SK-N-SH treated with all-trans-retinoic acid at 6 μM for 48 hours (cell line): Measurements from ENCODE around the gene ROBO3.

Experiments used
- ATAC-seq: fragments of 200-7000 bp; cut with Tn5 transposase; 3 replicates; pipeline ENCODE4 v1.9.1; 2020; ENCODE audit warnings: mild to moderate bottlenecking, moderate library complexity
- ARNTL ChIP-seq: fragments of 450-650 bp; formaldehyde crosslinking; IDR thresholded peaks from 2 replicates; pipeline ENCODE4 v1.5.0; 2020; ENCODE audit warnings: low read depth, mild to moderate bottlenecking, moderate library complexity, borderline replicate concordance
- BACH2 ChIP-seq: fragments of 250-450 bp; sonication (Bioruptor Pico); IDR thresholded peaks from 2 replicates; pipeline ENCODE4 v1.9.0; 2021; ENCODE audit warnings: mild to moderate bottlenecking, borderline replicate concordance
- CREB5 ChIP-seq: fragments of 250-450 bp; sonication (Bioruptor Pico); IDR thresholded peaks from 2 replicates; pipeline ENCODE4 v1.5.1; 2020; ENCODE audit warnings: low read depth, mild to moderate bottlenecking, moderate library complexity
- CSDC2 ChIP-seq: fragments of 250-450 bp; sonication (Bioruptor Pico); IDR thresholded peaks from 2 replicates; pipeline ENCODE4 v1.5.0; 2020; ENCODE audit warnings: mild to moderate bottlenecking, moderate library complexity
- CSRNP3 ChIP-seq: fragments of 250-450 bp; sonication (Bioruptor Pico); IDR thresholded peaks from 2 replicates; pipeline ENCODE4 v1.5.1; 2021; ENCODE audit warnings: mild to moderate bottlenecking, moderate library complexity
- ESRRG ChIP-seq: fragments of 250-450 bp; sonication (Bioruptor Pico); IDR thresholded peaks from 2 replicates; pipeline ENCODE4 v1.6.1; 2021; ENCODE audit warnings: mild to moderate bottlenecking
- GLIS3 ChIP-seq: fragments of 250-450 bp; sonication (Bioruptor Pico); IDR thresholded peaks from 2 replicates; pipeline ENCODE4 v1.5.0; 2020; ENCODE audit warnings: mild to moderate bottlenecking, moderate library complexity
- ISL1 ChIP-seq: fragments of 250-450 bp; sonication (Bioruptor Pico); IDR thresholded peaks from 2 replicates; pipeline ENCODE4 v2.1.2; 2022; ENCODE audit warnings: mild to moderate bottlenecking, moderate library complexity
- OSR1 ChIP-seq: fragments of 250-450 bp; sonication (Bioruptor Pico); IDR thresholded peaks from 2 replicates; pipeline ENCODE4 v1.8.0; 2022; ENCODE audit warnings: moderate library complexity, mild to moderate bottlenecking, inconsistent platforms
- PPARA ChIP-seq: fragments of 250-450 bp; sonication (Bioruptor Pico); IDR thresholded peaks from 2 replicates; pipeline ENCODE4 v1.5.0; 2020; ENCODE audit warnings: mild to moderate bottlenecking, borderline replicate concordance
- RARB ChIP-seq: fragments of 250-450 bp; sonication (Bioruptor Pico); IDR thresholded peaks from 2 replicates; pipeline ENCODE4 v1.8.0; 2021; ENCODE audit warnings: mild to moderate bottlenecking, moderate library complexity
- SNAI2 ChIP-seq: fragments of 250-450 bp; sonication (Bioruptor Pico); IDR thresholded peaks from 2 replicates; pipeline ENCODE4 v1.5.0; 2020; ENCODE audit warnings: mild to moderate bottlenecking, moderate library complexity
- TCF4 ChIP-seq: fragments of 250-450 bp; sonication (Bioruptor Pico); IDR thresholded peaks from 2 replicates; pipeline ENCODE4 v1.8.0; 2021; ENCODE audit warnings: mild to moderate bottlenecking, moderate library complexity, borderline replicate concordance
- TOX ChIP-seq: fragments of 250-450 bp; sonication (Bioruptor Pico); IDR thresholded peaks from 2 replicates; pipeline ENCODE4 v1.8.0; 2021; ENCODE audit warnings: mild to moderate bottlenecking, moderate library complexity, borderline replicate concordance
- ZFP3 ChIP-seq: fragments of 250-450 bp; sonication (Bioruptor Pico); IDR thresholded peaks from 2 replicates; pipeline ENCODE4 v1.5.0; 2020; ENCODE audit warnings: mild to moderate bottlenecking, moderate library complexity
- ZFP30 ChIP-seq: fragments of 450-650 bp; formaldehyde crosslinking; IDR thresholded peaks from 2 replicates; pipeline ENCODE4 v1.5.0; 2022; ENCODE audit warnings: mild to moderate bottlenecking, moderate library complexity
- ZNF70 ChIP-seq: fragments of 450-650 bp; formaldehyde crosslinking; IDR thresholded peaks from 2 replicates; pipeline ENCODE4 v1.5.0; 2020; ENCODE audit warnings: mild to moderate bottlenecking, moderate library complexity
- TF ChIP-seq, protein P1 (sequence below): fragments of 250-450 bp; sonication (Bioruptor Pico); IDR thresholded peaks from 2 replicates; pipeline ENCODE4 v1.8.0; 2021; ENCODE audit warnings: low read depth, mild to moderate bottlenecking, moderate library complexity, borderline replicate concordance

The ROBO3 gene

DNA sequence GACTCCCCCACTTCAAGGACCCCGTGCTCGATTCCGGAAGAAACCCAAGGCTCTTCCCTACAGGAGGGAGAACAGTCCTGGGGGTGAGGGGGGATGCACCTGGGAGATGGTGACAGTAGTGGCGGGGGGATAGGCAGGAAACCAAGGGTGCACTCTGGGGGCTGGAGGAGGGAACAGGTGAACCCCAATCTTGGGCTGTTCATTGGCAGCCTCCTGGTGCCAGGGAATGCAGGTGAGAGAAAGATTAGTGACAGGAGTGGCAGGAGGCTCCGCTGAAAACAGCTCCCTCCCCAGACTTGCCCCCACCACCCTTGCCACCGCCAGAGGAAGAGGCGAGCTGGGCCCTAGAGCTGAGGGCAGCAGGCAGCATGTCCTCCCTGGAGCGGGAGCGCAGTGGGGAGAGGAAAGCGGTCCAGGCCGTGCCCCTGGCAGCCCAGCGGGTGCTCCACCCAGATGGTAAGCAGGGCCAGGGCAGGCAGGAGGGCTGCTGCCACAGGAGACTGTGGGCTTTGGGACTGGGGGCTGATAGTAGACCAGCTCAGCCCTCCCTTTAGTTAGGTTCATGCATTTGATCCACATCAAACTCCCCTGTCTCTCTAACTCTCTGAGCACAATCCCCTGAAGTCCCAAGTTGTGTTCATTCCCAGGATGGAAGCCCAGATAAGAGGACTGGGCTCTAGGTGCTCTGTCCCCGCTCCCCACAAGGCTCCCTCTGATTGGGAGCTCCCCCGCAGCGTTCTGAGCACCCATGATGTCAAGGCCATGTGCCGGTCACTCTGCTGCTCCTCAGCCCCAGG is 14.5 kb downstream of the ROBO3 start:
- ATAC-seq = no peak
- TF ChIP-seq, protein P1, sequence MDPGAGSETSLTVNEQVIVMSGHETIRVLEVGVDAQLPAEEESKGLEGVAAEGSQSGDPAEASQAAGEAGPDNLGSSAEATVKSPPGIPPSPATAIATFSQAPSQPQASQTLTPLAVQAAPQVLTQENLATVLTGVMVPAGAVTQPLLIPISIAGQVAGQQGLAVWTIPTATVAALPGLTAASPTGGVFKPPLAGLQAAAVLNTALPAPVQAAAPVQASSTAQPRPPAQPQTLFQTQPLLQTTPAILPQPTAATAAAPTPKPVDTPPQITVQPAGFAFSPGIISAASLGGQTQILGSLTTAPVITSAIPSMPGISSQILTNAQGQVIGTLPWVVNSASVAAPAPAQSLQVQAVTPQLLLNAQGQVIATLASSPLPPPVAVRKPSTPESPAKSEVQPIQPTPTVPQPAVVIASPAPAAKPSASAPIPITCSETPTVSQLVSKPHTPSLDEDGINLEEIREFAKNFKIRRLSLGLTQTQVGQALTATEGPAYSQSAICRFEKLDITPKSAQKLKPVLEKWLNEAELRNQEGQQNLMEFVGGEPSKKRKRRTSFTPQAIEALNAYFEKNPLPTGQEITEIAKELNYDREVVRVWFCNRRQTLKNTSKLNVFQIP (CRISPR knock-in tag) = no peak
- TF ChIP-seq CSRNP3 (no peak), ARNTL (no peak), GLIS3 (CRISPR knock-in tag) (no peak), ZFP3 (CRISPR knock-in tag) (no peak), TOX (CRISPR knock-in tag) (no peak), PPARA (CRISPR knock-in tag) (no peak), RARB (CRISPR knock-in tag) (no peak), CREB5 (CRISPR knock-in tag) (no peak), ZNF70 (CRISPR knock-in tag) (no peak), SNAI2 (CRISPR knock-in tag) (no peak), CSDC2 (no peak), ESRRG (CRISPR knock-in tag) (no peak), OSR1 (no peak), TCF4 (CRISPR knock-in tag) (no peak), ZFP30 (CRISPR knock-in tag) (no peak)

- no peak for ATAC-seq
- TF ChIP-seq ZFP3 (CRISPR knock-in tag) (no peak), TOX (CRISPR knock-in tag) (no peak), BACH2 (no peak)
These were observed 15.0 kb downstream of the ROBO3 start for GRCh38 chr11:124880290-124880611.

GRCh38 chr11:124880958-124881357 is 15.7 kb downstream of the ROBO3 start:
- no peak for ATAC-seq
- TF ChIP-seq PPARA (CRISPR knock-in tag) = no peak
- no peak for TF ChIP-seq TOX (CRISPR knock-in tag)
- TF ChIP-seq ISL1 = no peak
- no peak for TF ChIP-seq OSR1
- TF ChIP-seq, all 23 proteins: peak for 0

GRCh38 chr11:124882339-124883071 is 17.3 kb downstream of the ROBO3 start:
- ATAC-seq = no peak
- TF ChIP-seq CREB5 (CRISPR knock-in tag) = no peak
- no peak for TF ChIP-seq BACH2
- no peak for TF ChIP-seq ZFP30 (CRISPR knock-in tag)
- TF ChIP-seq ISL1 = no peak

GRCh38 chr11:124884340-124884739 is 19.1 kb downstream of the ROBO3 start:
- TF ChIP-seq, protein P1 (CRISPR knock-in tag) = no peak
- TF ChIP-seq TOX (CRISPR knock-in tag) (no peak), ZFP3 (CRISPR knock-in tag) (no peak), CSRNP3 (no peak)
- TF ChIP-seq, all 23 proteins: peak for 0
- ATAC-seq = no peak
